T-helper 17 cell (primary cell): ENCODE results near the gene GATB. TPM values are rescaled to one million over a fixed set of nuclear protein-coding genes. Genes with fewer than 3 reads are reported as not detected.

ENCODE experiments used
- ATAC-seq: fragments of 150-1000 bp; cut with Tn5 transposase; 2 replicates; pipeline ENCODE4 v1.10.0; 2021; ENCODE audit warnings: mild to moderate bottlenecking, moderate library complexity
- DNase-seq, 3 donors: peaks; one replicate each; pipeline versions ENCODE4 v3.0.0 to v3.0.0-alpha.2; 2020 to 2021
- H3K9me3 ChIP-seq: one replicate; pipeline ENCODE4 v1.7.0; 2013; ENCODE audit warnings: low read length, mild to moderate bottlenecking; ENCODE audit not compliant: control insufficient read depth, poor library complexity, severe bottlenecking
- H3K27ac Mint-ChIP-seq: one replicate; pipeline ENCODE4 v1.8.0; 2022; ENCODE audit warnings: mild to moderate bottlenecking, moderate library complexity, mixed read lengths
- H3K27me3 Mint-ChIP-seq: one replicate; pipeline ENCODE4 v1.8.0; 2022; ENCODE audit warnings: mixed read lengths
- H3K36me3 Mint-ChIP-seq: one replicate; pipeline ENCODE4 v1.8.0; 2022; ENCODE audit warnings: low read depth, mixed read lengths
- H3K4me1 Mint-ChIP-seq: one replicate; pipeline ENCODE4 v1.8.0; 2022; ENCODE audit warnings: mild to moderate bottlenecking, mixed read lengths
- H3K4me3 Mint-ChIP-seq: one replicate; pipeline ENCODE4 v1.8.0; 2022; ENCODE audit warnings: mild to moderate bottlenecking, moderate library complexity, mixed read lengths
- total RNA-seq, 4 donors: library from RNA in 2 of 4; stranded (reverse) in 2 of 4; gene quantifications; one replicate each; pipeline ENCODE4 v1.2.3 and lab custom pipeline; 2022 to 2026

GATB gene
- total RNA-seq, 2 donors from 2014 or later = 7.5 to 8.3 TPM

DNA sequence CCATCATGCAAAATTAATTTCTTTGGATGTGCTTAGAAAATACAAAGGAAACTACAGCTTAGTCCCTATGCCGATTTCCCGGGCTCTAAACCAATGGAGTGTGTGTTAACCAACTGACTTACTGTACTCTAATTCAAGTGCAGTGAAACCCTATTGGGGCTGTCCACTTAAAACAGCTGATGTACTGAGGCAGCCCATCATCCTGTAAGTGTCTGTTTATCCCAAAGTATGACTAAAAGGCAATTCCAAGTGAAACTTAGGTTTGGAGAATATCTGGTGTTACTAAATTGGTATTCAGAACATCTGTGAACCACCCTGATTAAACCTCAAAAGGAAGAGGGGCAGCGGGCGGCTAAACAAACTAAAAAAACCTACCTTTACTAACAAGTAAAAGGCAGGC, 79.7 kb downstream of the GATB start:
- no peaks in the 10 kb centered on the region for H3K9me3 ChIP-seq
- DNase-seq (no peak), ATAC-seq (no peak)
- H3K27ac Mint-ChIP-seq = no peak overlapping the region
- H3K27me3 Mint-ChIP-seq = no peaks in the 10 kb centered on the region
- H3K4me3 Mint-ChIP-seq = no peak overlapping the region
- peaks cover 11% of the 10 kb centered on the region for H3K36me3 Mint-ChIP-seq
- H3K4me1 Mint-ChIP-seq = peaks cover 2% of the 10 kb centered on the region

DNA sequence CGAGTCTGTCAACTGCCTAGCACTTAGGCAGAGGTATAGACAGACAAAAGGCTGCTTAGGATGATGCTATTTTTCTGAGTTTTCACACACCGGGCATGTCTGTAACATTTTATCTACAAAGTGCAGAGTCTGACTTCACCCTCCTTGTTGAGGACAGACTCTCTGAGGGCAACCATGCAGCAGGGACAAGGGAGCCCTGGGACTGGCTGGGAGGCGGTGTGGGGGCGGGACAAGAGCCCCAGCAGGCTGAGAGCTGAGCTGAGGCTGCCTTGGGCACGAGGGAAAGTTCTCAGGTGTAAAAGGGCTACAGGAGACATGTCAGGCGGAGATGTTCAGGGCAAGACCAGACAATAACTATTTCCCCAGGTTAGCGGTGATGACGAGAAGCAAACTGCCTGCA, 81.6 kb downstream of the GATB start:
- ATAC-seq = no peak
- no peak overlapping the region for H3K4me3 Mint-ChIP-seq
- H3K9me3 ChIP-seq = no peaks in the 10 kb centered on the region
- peaks cover 7% of the 10 kb centered on the region for H3K36me3 Mint-ChIP-seq
- H3K27ac Mint-ChIP-seq = no peak overlapping the region
- DNase-seq = no peak
- no peaks in the 10 kb centered on the region for H3K4me1 Mint-ChIP-seq
- no peaks in the 10 kb centered on the region for H3K27me3 Mint-ChIP-seq

DNA sequence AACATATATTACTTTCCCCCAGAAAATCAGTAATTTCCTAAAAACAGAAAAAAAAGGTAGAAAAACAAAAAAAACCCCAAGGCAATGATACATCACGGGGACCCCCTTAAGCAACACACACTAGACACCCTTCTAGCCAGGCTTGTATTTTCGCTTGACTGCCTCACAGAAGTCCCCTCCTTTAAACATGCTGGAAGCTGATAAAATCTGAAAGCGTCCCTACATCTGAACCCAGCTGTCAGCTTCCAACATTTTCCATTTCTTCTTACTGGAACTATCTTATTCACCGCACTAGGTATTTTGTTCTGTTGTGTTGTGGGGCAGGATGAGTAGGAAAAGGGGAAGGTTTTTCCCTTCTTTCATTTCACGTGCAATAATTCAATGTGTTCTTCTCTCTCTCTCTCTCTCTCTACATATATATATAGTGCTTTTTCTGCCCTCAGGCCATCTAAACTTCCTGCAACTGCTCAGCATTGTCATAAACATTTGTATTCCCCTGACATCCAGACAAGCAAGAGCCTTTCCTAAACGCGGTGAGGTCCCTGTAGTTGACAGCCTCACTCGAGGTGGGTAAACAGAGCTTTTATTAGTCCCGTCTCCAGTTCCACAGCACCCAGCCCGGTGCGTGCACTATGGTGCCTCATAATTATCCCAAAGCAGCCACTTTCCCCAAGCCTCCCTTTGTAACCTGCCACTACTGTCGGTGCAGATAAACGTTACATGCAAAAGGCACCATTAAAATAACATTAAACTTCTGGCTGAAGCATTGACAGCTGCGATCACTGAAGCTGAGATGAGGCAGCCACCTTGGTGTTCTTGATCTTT, 82.5 kb downstream of the GATB start:
- DNase-seq (no peak), ATAC-seq (no peak)
- Mint-ChIP-seq H3K27ac (no peak overlapping the region), H3K27me3 (no peaks in the 10 kb centered on the region), H3K4me3 (no peak overlapping the region), H3K36me3 (peaks cover 6% of the 10 kb centered on the region), H3K4me1 (no peaks in the 10 kb centered on the region)
- no peaks in the 10 kb centered on the region for H3K9me3 ChIP-seq

DNA sequence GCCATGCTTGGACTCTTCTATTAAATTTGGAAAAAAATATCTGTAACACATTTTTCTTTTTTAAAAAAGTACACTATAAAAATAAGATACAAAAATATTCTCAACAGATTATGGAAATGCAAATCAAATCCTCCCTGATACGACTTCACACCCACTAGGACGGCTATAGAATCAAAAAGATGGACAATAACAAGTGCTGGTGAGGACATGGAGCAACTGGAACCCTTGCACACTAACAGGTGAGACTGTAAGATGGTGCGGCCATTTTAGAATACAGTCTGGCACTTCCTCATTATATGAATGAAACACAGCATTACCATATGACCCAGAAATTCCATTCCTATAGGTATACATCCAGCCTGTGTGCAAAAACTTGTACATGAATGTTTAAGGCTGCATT, 83.6 kb downstream of the GATB start:
- peaks cover 2% of the 10 kb centered on the region for H3K36me3 Mint-ChIP-seq
- H3K4me3 Mint-ChIP-seq = no peak overlapping the region
- ATAC-seq (no peak), DNase-seq (no peak)
- no peaks in the 10 kb centered on the region for H3K27me3 Mint-ChIP-seq
- no peaks in the 10 kb centered on the region for H3K4me1 Mint-ChIP-seq
- H3K27ac Mint-ChIP-seq = no peak overlapping the region
- no peaks in the 10 kb centered on the region for H3K9me3 ChIP-seq

DNA sequence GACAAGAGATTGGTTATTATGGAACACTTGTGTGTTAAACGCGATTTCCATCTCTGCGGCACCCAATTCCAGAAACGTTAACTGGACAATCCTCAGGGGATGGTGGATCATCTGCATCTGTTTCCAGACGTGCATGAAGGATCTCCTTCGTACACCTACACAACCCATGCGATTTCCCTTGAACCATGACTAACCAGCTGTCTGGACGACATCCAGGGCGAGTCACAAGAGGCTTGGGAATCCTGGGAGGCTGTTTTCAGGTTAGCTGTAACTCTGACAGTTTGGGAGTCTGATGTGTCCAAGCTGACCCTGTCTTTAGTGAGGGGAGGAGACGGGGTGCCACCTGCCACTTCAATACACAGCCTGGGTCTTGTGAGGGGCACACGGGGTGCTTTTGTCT, 84.5 kb downstream of the GATB start:
- H3K27me3 Mint-ChIP-seq = no peaks in the 10 kb centered on the region
- H3K27ac Mint-ChIP-seq = peak overlapping the region; percentile 29
- peaks cover 2% of the 10 kb centered on the region for H3K36me3 Mint-ChIP-seq
- DNase-seq (no peak), ATAC-seq (no peak)
- no peak overlapping the region for H3K4me3 Mint-ChIP-seq
- H3K4me1 Mint-ChIP-seq = no peaks in the 10 kb centered on the region
- H3K9me3 ChIP-seq = no peaks in the 10 kb centered on the region

DNA sequence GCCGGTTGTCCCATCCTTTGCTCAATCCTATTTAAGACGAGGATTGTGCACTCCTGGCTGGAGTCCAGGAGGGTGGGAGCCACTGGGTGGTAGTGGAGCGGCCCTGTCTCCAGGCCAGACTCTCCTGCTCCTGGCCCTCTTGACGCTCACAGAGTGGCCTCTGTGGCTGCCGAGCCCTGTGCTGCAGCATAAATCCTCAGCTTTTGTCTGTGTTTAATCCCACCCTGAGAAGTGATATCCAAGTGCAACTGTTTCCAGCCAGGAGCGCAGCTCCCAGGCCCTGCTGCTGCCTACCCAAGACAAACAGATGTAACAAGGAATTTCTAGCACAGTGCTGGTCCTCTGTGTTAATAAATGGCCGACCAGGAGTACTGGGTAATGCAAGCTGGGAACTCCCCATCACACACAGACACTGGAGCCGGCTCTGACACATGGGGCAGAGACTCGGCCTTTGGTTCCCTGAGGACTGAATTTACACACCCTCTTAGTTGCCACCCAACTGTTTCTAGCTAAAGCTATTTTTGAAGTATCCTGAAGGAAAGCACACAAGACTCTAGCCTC, 85.3 kb downstream of the GATB start:
- DNase-seq (no peak), ATAC-seq (no peak)
- Mint-ChIP-seq H3K27me3 (no peaks in the 10 kb centered on the region), H3K27ac (no peak overlapping the region), H3K4me1 (no peaks in the 10 kb centered on the region), H3K36me3 (peaks cover 2% of the 10 kb centered on the region), H3K4me3 (no peak overlapping the region)
- H3K9me3 ChIP-seq = no peaks in the 10 kb centered on the region

DNA sequence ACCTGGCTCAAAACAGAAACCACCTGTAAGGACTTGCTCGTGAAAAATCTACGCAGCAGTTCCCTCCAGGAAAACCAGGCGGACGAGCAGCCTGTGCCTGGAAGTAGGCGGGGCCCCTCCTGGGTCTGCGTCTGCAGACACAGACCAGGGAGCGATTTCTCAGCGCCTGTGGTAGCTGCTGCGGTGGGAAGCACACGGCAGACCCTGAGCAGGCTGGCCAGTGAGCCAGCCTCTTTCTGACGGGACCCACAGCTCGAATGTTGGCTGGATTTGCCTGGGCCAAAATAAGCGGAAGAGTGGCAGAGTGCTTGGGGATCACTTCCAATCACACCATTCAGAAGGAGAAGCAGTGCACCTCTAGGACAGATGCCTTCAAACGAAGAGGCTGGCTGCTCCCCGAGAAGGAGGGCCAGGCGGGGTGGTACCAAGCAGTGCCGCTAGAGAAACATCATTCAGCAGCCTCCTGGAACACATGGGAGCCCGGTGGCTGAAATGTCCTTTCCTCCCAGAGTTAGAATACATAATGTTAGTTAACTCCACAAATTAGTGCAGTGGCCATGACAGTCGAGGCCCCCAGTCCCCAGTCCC, 85.9 kb downstream of the GATB start:
- Mint-ChIP-seq H3K36me3 (peaks cover 2% of the 10 kb centered on the region), H3K4me3 (no peak overlapping the region), H3K27me3 (no peaks in the 10 kb centered on the region), H3K4me1 (no peaks in the 10 kb centered on the region), H3K27ac (no peak overlapping the region)
- DNase-seq (no peak), ATAC-seq (no peak)
- no peaks in the 10 kb centered on the region for H3K9me3 ChIP-seq

DNA sequence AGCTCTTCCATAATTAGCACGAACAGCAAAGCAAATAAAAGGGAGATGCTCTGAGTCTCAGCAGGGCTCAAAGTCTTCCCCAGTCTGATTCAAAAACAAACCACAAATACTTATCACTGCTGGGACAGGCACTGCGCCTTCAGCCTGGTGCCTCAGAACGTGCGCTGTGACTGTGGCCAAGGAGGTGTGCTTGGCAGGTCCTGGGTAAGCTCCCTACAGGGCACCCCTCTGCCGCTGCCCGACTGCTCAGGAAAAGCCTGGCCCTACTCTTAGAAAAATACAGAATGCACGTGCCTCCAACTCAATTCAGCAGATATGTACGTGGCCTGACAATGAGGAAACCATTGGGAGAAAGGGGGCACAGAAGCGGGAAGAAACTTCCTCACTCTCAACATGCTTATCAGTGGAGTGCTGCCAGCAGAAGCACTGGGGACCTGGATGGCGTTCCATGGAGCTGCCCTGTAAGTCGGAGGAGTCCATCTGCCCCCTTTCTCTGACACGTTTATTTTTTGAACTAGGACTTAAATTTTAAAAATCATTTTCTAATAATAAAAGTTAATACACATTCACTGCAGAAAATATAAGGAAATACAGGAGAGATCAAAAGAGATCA, 86.8 kb downstream of the GATB start:
- H3K4me3 Mint-ChIP-seq = no peak overlapping the region
- no peak overlapping the region for H3K27ac Mint-ChIP-seq
- no peaks in the 10 kb centered on the region for H3K27me3 Mint-ChIP-seq
- H3K36me3 Mint-ChIP-seq = no peaks in the 10 kb centered on the region
- DNase-seq = no peak
- no peaks in the 10 kb centered on the region for H3K4me1 Mint-ChIP-seq
- no peaks in the 10 kb centered on the region for H3K9me3 ChIP-seq
- no peak for ATAC-seq

DNA sequence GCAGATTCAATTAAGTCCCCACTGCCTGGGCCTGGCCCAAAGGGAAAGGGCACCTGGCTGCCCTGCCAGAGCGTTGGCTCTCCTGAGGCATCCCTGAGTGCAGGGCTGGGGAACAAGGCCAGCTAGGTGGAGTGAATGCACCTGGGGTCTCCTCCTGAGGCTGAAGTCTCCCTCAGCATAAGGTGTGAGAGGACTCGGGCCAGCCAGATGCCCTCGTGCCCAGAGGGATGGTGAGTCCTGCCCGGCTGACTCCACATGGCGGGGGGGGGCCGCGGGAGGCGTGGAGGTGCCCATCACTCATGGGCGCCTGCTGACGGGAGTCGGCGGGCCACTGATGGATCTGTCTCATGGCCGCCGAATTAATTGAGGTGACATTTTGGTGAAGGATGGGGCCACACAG, 87.8 kb downstream of the GATB start:
- H3K27ac Mint-ChIP-seq = no peak overlapping the region
- no peaks in the 10 kb centered on the region for H3K9me3 ChIP-seq
- ATAC-seq (no peak), DNase-seq (no peak)
- H3K4me3 Mint-ChIP-seq = no peak overlapping the region
- no peaks in the 10 kb centered on the region for H3K27me3 Mint-ChIP-seq
- H3K4me1 Mint-ChIP-seq = no peaks in the 10 kb centered on the region
- no peaks in the 10 kb centered on the region for H3K36me3 Mint-ChIP-seq

DNA sequence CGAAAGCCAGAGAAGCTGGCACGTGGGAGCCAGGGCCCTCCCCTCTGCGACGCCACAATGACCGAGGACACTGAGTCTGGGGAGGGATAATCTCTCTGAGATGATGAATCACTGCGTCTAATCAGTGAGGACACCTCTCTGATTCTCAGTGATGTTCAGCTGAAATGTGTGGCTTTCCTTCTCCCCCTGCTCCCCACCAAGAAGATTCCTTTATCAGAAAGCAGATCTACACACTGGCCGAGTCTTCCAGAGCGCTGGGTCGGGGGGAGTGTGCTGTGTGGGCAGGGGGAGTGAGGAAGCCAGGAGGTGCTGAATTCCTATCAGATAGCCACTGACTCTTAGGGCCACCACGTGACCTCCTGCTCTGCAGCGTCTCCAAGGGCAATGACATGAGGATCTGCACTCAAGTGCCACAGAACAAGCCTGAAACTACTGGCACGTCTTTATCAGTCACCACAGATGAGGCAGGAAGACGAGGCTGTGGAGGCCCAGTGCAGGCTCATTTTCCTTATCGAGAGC, 89.2 kb downstream of the GATB start:
- no peaks in the 10 kb centered on the region for H3K27me3 Mint-ChIP-seq
- no peak for ATAC-seq
- H3K4me3 Mint-ChIP-seq = no peak overlapping the region
- H3K4me1 Mint-ChIP-seq = no peaks in the 10 kb centered on the region
- DNase-seq = no peak
- no peaks in the 10 kb centered on the region for H3K36me3 Mint-ChIP-seq
- H3K27ac Mint-ChIP-seq = no peak overlapping the region
- no peaks in the 10 kb centered on the region for H3K9me3 ChIP-seq

DNA sequence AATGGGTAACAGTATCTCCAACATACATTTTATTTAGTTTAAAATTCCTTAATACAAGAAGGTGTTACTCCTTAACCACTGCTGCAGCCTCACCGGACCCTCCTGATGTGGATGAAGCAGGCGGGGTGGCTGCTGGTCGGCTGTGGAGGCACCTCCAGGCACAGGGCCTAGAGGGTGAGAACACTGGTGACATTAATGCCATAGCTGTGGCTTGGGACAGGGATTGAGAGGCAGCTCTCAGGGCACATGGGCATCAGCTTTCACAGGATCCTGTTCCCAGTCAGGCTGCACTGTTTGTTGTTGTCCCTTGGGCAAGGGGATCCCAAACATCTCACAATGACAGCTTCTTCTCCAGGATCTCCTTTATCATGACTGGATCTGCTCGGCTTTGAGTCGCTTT, 90.0 kb downstream of the GATB start:
- H3K27ac Mint-ChIP-seq = no peak overlapping the region
- no peak for DNase-seq
- H3K4me1 Mint-ChIP-seq = no peaks in the 10 kb centered on the region
- H3K4me3 Mint-ChIP-seq = no peak overlapping the region
- H3K36me3 Mint-ChIP-seq = no peaks in the 10 kb centered on the region
- no peaks in the 10 kb centered on the region for H3K27me3 Mint-ChIP-seq
- no peak for ATAC-seq
- no peaks in the 10 kb centered on the region for H3K9me3 ChIP-seq

DNA sequence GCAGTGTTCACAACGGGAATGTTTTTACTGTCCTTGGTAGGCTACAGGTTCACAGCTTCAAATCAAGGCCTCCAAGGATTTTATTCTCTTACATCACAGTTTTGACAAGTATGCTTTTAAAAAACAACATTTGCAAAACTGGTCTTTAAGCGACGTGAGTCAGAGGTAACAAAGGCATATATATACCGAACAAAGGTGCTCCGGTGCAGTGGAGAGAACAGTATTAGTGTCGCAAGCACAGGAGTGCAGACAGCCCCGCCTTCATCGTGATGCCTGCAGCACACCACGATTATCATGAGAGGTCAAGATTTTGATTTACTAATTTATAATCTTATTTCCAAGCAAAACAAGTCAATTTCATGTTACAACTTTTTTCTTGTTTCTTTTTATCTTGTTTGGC, 90.8 kb downstream of the GATB start:
- peaks cover 2% of the 10 kb centered on the region for H3K4me1 Mint-ChIP-seq
- no peaks in the 10 kb centered on the region for H3K27me3 Mint-ChIP-seq
- peaks cover 4% of the 10 kb centered on the region for H3K36me3 Mint-ChIP-seq
- no peaks in the 10 kb centered on the region for H3K9me3 ChIP-seq
- no peak for DNase-seq
- ATAC-seq = no peak
- H3K4me3 Mint-ChIP-seq = no peak overlapping the region
- no peak overlapping the region for H3K27ac Mint-ChIP-seq

DNA sequence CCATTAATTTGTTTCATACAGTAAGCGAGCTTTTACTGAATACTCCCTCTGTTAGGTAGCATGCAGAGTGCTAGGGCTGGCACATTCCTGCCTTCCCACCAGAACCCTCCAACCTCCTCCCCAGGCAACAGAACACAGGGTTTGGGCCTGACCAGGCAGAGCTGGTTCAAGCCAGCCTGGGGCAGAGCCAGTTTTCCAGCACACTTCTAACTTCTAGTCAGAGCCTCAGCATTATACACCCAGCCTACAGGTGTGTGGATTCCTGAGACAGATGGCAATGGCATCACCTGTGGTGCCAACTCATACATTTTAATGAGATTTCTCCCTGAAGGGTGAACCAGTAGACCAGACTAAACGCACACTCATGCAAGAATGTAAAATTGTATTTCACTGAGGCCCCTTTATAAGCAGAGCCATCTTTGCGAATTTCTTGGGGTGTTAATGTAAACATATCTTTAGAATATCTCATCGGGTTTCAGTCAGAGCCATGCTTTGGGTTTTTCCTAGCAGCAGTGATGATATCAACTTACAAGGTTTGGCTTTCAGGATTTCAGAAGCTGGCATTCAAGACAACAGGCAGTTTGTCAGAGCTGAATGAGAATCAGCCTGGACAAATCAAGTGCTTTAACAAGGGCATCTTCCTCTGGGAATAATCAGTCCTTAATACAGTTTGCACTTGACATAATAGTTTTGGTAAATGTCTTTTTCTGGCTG, 92.0 kb downstream of the GATB start:
- peaks cover 2% of the 10 kb centered on the region for H3K4me1 Mint-ChIP-seq
- no peak for ATAC-seq

More for the DNA sequence above, 92.0 kb downstream of the GATB start:
- H3K4me3 Mint-ChIP-seq = no peak overlapping the region
- no peak for DNase-seq
- no peaks in the 10 kb centered on the region for H3K9me3 ChIP-seq
- no peak overlapping the region for H3K27ac Mint-ChIP-seq
- no peaks in the 10 kb centered on the region for H3K27me3 Mint-ChIP-seq
- H3K36me3 Mint-ChIP-seq = peaks cover 4% of the 10 kb centered on the region
